H9 (cell line): Measurements from ENCODE around the gene KLHDC9. TPM values are rescaled to one million over a fixed set of nuclear protein-coding genes. Genes with fewer than 3 reads are reported as not detected.

ENCODE experiments used
- DNase-seq: peaks from one replicate; pipeline ENCODE4 v3.0.0-alpha.2; 2017
- H2AFZ ChIP-seq: one replicate; pipeline ENCODE4 v1.6.1; 2013; ENCODE audit warnings: mild to moderate bottlenecking, low read length, control low read depth, moderate library complexity
- H2AK5ac ChIP-seq: 2 replicates; pipeline ENCODE4 v1.6.1; 2013; ENCODE audit warnings: low read length, control low read depth, mixed read lengths; ENCODE audit not compliant: insufficient read length
- H2BK120ac ChIP-seq: one replicate; pipeline ENCODE4 v1.6.1; 2013; ENCODE audit warnings: low read depth, mild to moderate bottlenecking, low read length, control low read depth, inconsistent platforms; ENCODE audit not compliant: poor library complexity, severe bottlenecking
- H2BK12ac ChIP-seq: 2 replicates; pipeline ENCODE4 v1.6.1; 2013; ENCODE audit warnings: low read length, control low read depth, mixed read lengths, low read depth; ENCODE audit not compliant: insufficient read length
- H2BK15ac ChIP-seq: 2 replicates; pipeline ENCODE4 v1.6.1; 2013; ENCODE audit warnings: low read depth, low read length, control low read depth
- H2BK20ac ChIP-seq: one replicate; pipeline ENCODE4 v1.6.1; 2013; ENCODE audit warnings: low read depth, mild to moderate bottlenecking, low read length, control low read depth, inconsistent platforms; ENCODE audit not compliant: poor library complexity, severe bottlenecking
- H2BK5ac ChIP-seq: 2 replicates; pipeline ENCODE4 v1.6.1; 2013; ENCODE audit warnings: low read length, control low read depth, mixed read lengths; ENCODE audit not compliant: insufficient read length
- H3K14ac ChIP-seq: 2 replicates; pipeline ENCODE4 v1.6.1; 2013; ENCODE audit warnings: low read length, control low read depth; ENCODE audit not compliant: insufficient read depth
- H3K18ac ChIP-seq: 2 replicates; pipeline ENCODE4 v1.6.1; 2013; ENCODE audit warnings: low read depth, mild to moderate bottlenecking, mixed read lengths, low read length, control low read depth; ENCODE audit not compliant: insufficient read length
- H3K23ac ChIP-seq: 2 replicates; pipeline ENCODE4 v1.6.1; 2013; ENCODE audit warnings: low read length, control low read depth, mixed read lengths, low read depth; ENCODE audit not compliant: insufficient read length
- H3K23me2 ChIP-seq: 2 replicates; pipeline ENCODE4 v1.6.1; 2013; ENCODE audit warnings: low read depth, mild to moderate bottlenecking, mixed read lengths, low read length, control low read depth; ENCODE audit not compliant: insufficient read length, poor library complexity, severe bottlenecking
- H3K27ac ChIP-seq: 2 replicates; pipeline ENCODE4 v1.5.1; 2013; ENCODE audit warnings: low read length, control low read depth, mixed read lengths, low read depth; ENCODE audit not compliant: insufficient read length
- H3K27me3 ChIP-seq: 2 replicates; pipeline ENCODE4 v1.6.1; 2013; ENCODE audit warnings: low read length, control low read depth, inconsistent platforms; ENCODE audit not compliant: insufficient read depth
- H3K4ac ChIP-seq: 2 replicates; pipeline ENCODE4 v1.6.1; 2013; ENCODE audit warnings: low read depth, mild to moderate bottlenecking, control low read depth, inconsistent platforms, low read length, moderate library complexity
- H3K4me1 ChIP-seq: 2 replicates; pipeline ENCODE4 v1.6.1; 2013; ENCODE audit warnings: low read length, control low read depth, inconsistent platforms; ENCODE audit not compliant: insufficient read depth
- H3K4me2 ChIP-seq: 2 replicates; pipeline ENCODE4 v1.6.1; 2013; ENCODE audit warnings: low read length, control low read depth, mixed read lengths; ENCODE audit not compliant: insufficient read length, insufficient read depth
- H3K56ac ChIP-seq: 2 replicates; pipeline ENCODE4 v1.6.1; 2013; ENCODE audit warnings: low read depth, mild to moderate bottlenecking, mixed read lengths, low read length, control low read depth; ENCODE audit not compliant: insufficient read length
- H3K79me1 ChIP-seq: 2 replicates; pipeline ENCODE4 v1.6.1; 2013; ENCODE audit warnings: low read depth, mild to moderate bottlenecking, moderate library complexity, low read length, control low read depth, inconsistent platforms; ENCODE audit not compliant: insufficient read depth, poor library complexity, severe bottlenecking
- H3K79me2 ChIP-seq: 2 replicates; pipeline ENCODE4 v1.6.1; 2013; ENCODE audit warnings: low read length, control low read depth, inconsistent platforms; ENCODE audit not compliant: insufficient read depth
- H3K9ac ChIP-seq: 2 replicates; pipeline ENCODE4 v1.6.1; 2013; ENCODE audit warnings: low read length, control low read depth, mixed read lengths; ENCODE audit not compliant: insufficient read length; ENCODE audit errors: extremely low read depth
- H3K9me3 ChIP-seq: one replicate; pipeline ENCODE4 v1.6.1; 2013; ENCODE audit warnings: low read depth, low read length, inconsistent platforms; ENCODE audit not compliant: control insufficient read depth
- H3T11ph ChIP-seq: one replicate; pipeline ENCODE4 v1.6.1; 2013; ENCODE audit warnings: mild to moderate bottlenecking, low read length, control low read depth, inconsistent platforms
- H4K20me1 ChIP-seq: one replicate; pipeline ENCODE4 v1.6.1; 2013; ENCODE audit not compliant: control insufficient read depth, insufficient read length, insufficient read depth
- H4K5ac ChIP-seq: 2 replicates; pipeline ENCODE4 v1.6.1; 2013; ENCODE audit warnings: low read depth, mild to moderate bottlenecking, mixed read lengths, low read length, control low read depth; ENCODE audit not compliant: insufficient read length
- H4K8ac ChIP-seq: replicated peaks from 2 replicates; pipeline ENCODE4 v1.6.1; 2013; ENCODE audit warnings: low read length, control low read depth, mixed read lengths, low read depth; ENCODE audit not compliant: insufficient read length
- H4K91ac ChIP-seq: 2 replicates; pipeline ENCODE4 v1.6.1; 2013; ENCODE audit warnings: low read depth, mild to moderate bottlenecking, moderate library complexity, mixed read lengths, low read length, control low read depth; ENCODE audit not compliant: insufficient read length
- H3K27ac Mint-ChIP-seq, 3 experiments: 2 replicates in 2 of 3; 3 replicates in 1 of 3; pipeline ENCODE4 v1.8.0; 2020 to 2021; ENCODE audit warnings: mixed read lengths in 3 of 3, mild to moderate bottlenecking in 1 of 3, moderate library complexity in 1 of 3
- H3K27me3 Mint-ChIP-seq: 2 replicates; pipeline ENCODE4 v1.8.0; 2021; ENCODE audit warnings: low read depth, mild to moderate bottlenecking, moderate library complexity, mixed read lengths
- H3K36me3 Mint-ChIP-seq, 3 experiments: 2 replicates in 2 of 3; 3 replicates in 1 of 3; pipeline ENCODE4 v1.8.0; 2020 to 2021; ENCODE audit warnings: low read depth in 3 of 3, mixed read lengths in 3 of 3; ENCODE audit not compliant: insufficient read depth in 1 of 3
- H3K4me1 Mint-ChIP-seq, 2 experiments: 2 replicates each; pipeline ENCODE4 v1.8.0; 2020; ENCODE audit warnings: mixed read lengths in 2 of 2
- H3K4me3 Mint-ChIP-seq, 2 experiments: 2 replicates in 1 of 2; 3 replicates in 1 of 2; pipeline ENCODE4 v1.8.0; 2020 to 2021; ENCODE audit warnings: mild to moderate bottlenecking in 2 of 2, mixed read lengths in 2 of 2, moderate library complexity in 1 of 2
- H3K9me3 Mint-ChIP-seq, 2 experiments: 2 replicates in 1 of 2; 3 replicates in 1 of 2; pipeline ENCODE4 v1.8.0; 2020; ENCODE audit warnings: mild to moderate bottlenecking in 2 of 2, mixed read lengths in 2 of 2, moderate library complexity in 1 of 2
- CTCF ChIP-seq: fragments of 200-600 bp; sonication (generic); conservative IDR thresholded peaks from 3 replicates; pipeline ENCODE4 v1.8.0; 2021; ENCODE audit warnings: antibody characterized with exemption, mild to moderate bottlenecking
- WGBS: extraction: QIAGEN DNeasy Blood & Tissue Kit; methylation state at CpG from one replicate; pipeline ENCODE4 v1.1.7; 2013; ENCODE audit warnings: missing lambda C conversion rate, low lambda C conversion rate, mixed read lengths; ENCODE audit not compliant: insufficient read length; ENCODE audit errors: extremely low coverage; 5-methylcytosine and 5-hydroxymethylcytosine counted together
- total RNA-seq: library from RNA; stranded (reverse); gene quantifications from 2 replicates; pipeline ENCODE4 v1.2.1, GENCODE V29; 2021

The KLHDC9 gene
- total RNA-seq, 1 experiment from 2014 or later = 6.6 TPM

GRCh38 chr1:161071886-161072371, 26.2 kb upstream of the KLHDC9 start:
- TF ChIP-seq CTCF = peak; percentile 83
- H3K9ac ChIP-seq = no peak overlapping the region
- H3K4me1 Mint-ChIP-seq = peaks cover 12 to 15% of the 10 kb centered on the region in 2 experiments

More at GRCh38 chr1:161071886-161072371, 26.2 kb upstream of the KLHDC9 start:
- H3K79me2 ChIP-seq = no peaks in the 10 kb centered on the region
- H4K5ac ChIP-seq = no peak overlapping the region
- no peaks in the 10 kb centered on the region for H3K4me1 ChIP-seq
- H3K27ac ChIP-seq = no peak overlapping the region
- H4K20me1 ChIP-seq = no peaks in the 10 kb centered on the region
- no peaks in the 10 kb centered on the region for H3K79me1 ChIP-seq
- H3K27me3 Mint-ChIP-seq = peaks cover 11% of the 10 kb centered on the region
- H4K91ac ChIP-seq = no peak overlapping the region
- H3K14ac ChIP-seq = no peak overlapping the region
- H3K9me3 Mint-ChIP-seq = no peaks in the 10 kb centered on the region; a peak in 1 of 5 replicates
- no CpG with 5 or more reads among the region's 9 CpGs for WGBS
- no peak overlapping the region for H2AFZ ChIP-seq
- no peak overlapping the region for H2BK12ac ChIP-seq
- no peak overlapping the region for H3K27ac Mint-ChIP-seq
- H2BK15ac ChIP-seq = no peak overlapping the region
- no peak overlapping the region for H4K8ac ChIP-seq
- H3K23me2 ChIP-seq = no peaks in the 10 kb centered on the region
- no peak overlapping the region for H3K4me3 Mint-ChIP-seq
- H3K9me3 ChIP-seq = no peaks in the 10 kb centered on the region
- H2BK5ac ChIP-seq = no peak overlapping the region
- no peak overlapping the region for H2BK20ac ChIP-seq
- H3K36me3 Mint-ChIP-seq = no peaks in the 10 kb centered on the region
- no peak overlapping the region for H3K4ac ChIP-seq
- no peak overlapping the region for H2BK120ac ChIP-seq
- H3K56ac ChIP-seq = no peak overlapping the region
- DNase-seq = peak; percentile 77
- H3K4me2 ChIP-seq = no peak overlapping the region
- no peak overlapping the region for H3T11ph ChIP-seq
- H3K27me3 ChIP-seq = no peaks in the 10 kb centered on the region
- H3K18ac ChIP-seq = no peak overlapping the region
- no peak overlapping the region for H2AK5ac ChIP-seq
- no peak overlapping the region for H3K23ac ChIP-seq
